ENCODE measurements around the gene ZNRD2. TPM values are rescaled to one million over a fixed set of nuclear protein-coding genes. Genes with fewer than 3 reads are reported as not detected.

Gene ZNRD2
- total and polyA plus RNA-seq, 8 donors = 21.7 to 55.7 (median 50.0) TPM

- Histone ChIP-seq H3K9me3 (no peaks in the 10 kb centered on the region), H3K36me3 (peaks cover 0 to 90% of the 10 kb centered on the region in 2 donors), H3K27me3 (no peaks in the 10 kb centered on the region), H3K27ac (no peak overlapping the region), H3K4me3 (no peak overlapping the region), H3K4me1 (peaks cover 11 to 50% of the 10 kb centered on the region in 2 donors)
- ATAC-seq (no peak), DNase-seq (no peak)
- TF ChIP-seq, protein P1, sequence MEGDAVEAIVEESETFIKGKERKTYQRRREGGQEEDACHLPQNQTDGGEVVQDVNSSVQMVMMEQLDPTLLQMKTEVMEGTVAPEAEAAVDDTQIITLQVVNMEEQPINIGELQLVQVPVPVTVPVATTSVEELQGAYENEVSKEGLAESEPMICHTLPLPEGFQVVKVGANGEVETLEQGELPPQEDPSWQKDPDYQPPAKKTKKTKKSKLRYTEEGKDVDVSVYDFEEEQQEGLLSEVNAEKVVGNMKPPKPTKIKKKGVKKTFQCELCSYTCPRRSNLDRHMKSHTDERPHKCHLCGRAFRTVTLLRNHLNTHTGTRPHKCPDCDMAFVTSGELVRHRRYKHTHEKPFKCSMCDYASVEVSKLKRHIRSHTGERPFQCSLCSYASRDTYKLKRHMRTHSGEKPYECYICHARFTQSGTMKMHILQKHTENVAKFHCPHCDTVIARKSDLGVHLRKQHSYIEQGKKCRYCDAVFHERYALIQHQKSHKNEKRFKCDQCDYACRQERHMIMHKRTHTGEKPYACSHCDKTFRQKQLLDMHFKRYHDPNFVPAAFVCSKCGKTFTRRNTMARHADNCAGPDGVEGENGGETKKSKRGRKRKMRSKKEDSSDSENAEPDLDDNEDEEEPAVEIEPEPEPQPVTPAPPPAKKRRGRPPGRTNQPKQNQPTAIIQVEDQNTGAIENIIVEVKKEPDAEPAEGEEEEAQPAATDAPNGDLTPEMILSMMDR (IDR thresholded peaks at IDR 0.05) = no peak
- intact Hi-C loops (cut with DNase I) = no loop called here
These were observed 11.7 kb downstream of the ZNRD2 start for GRCh38 chr11:65581928-65582327.

DNA sequence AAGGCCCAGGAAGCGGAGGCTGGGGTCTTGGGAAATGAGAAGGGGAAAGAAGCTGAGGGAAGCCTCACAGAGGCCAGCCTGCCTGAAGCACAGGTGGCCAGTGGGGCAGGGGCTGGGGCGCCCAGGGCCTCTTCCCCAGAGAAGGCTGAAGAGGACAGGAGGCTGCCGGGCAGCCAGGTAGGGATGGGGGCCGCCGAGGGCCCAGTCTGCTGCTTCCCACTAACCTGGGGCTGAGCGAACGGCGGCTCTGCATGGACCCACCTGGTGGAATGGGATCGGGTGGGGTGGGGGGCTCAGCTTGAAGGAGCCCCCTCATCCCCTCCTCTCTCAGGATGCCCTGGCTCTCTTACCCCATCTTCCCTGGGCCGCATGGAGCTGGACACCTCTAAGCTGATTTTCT, 13.3 kb downstream of the ZNRD2 start:
- TF ChIP-seq, protein P1 (IDR thresholded peaks at IDR 0.05) = no peak
- H3K36me3 ChIP-seq = peaks cover 0 to 87% of the 10 kb centered on the region in 2 donors
- DNase-seq (no peak), ATAC-seq (no peak)
- H3K4me1 ChIP-seq = peaks cover 6 to 50% of the 10 kb centered on the region in 2 donors
- H3K27me3 ChIP-seq = no peaks in the 10 kb centered on the region
- intact Hi-C loops (cut with DNase I) = no loop called here
- no peaks in the 10 kb centered on the region for H3K9me3 ChIP-seq
- peak overlapping the region in 1 of 2 donors; percentile 13 for H3K27ac ChIP-seq
- H3K4me3 ChIP-seq = no peak overlapping the region

GRCh38 chr11:65584106-65584505, 13.8 kb downstream of the ZNRD2 start:
- intact Hi-C loops (cut with DNase I) = no loop called here
- Histone ChIP-seq H3K4me1 (peaks cover 8 to 50% of the 10 kb centered on the region in 2 donors), H3K4me3 (no peak overlapping the region), H3K27ac (peak overlapping the region in 1 of 2 donors; percentile 13), H3K9me3 (no peaks in the 10 kb centered on the region), H3K27me3 (no peaks in the 10 kb centered on the region), H3K36me3 (peaks cover 0 to 86% of the 10 kb centered on the region in 2 donors)
- TF ChIP-seq, protein P1 (IDR thresholded peaks at IDR 0.05) = no peak
- ATAC-seq = no peak
- DNase-seq = no peak

DNA sequence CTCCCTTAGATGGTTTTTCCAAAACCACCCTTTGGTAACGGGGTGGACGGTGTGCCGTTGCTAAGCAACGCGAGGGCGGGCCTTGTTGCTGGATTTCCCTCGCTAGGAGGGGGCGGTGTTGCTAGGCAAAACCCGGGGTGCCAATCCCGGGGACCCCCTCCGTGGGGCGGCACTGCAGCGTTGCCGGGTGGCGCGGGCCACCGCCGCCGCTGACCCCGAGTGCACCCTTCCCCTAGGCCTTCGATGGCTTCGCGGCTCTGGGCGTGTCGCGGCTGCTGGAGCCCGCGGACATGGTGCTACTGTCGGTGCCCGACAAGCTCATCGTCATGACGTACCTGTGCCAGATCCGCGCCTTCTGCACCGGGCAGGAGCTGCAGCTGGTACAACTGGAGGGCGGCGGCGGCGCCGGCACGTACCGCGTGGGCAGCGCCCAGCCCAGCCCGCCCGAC, 14.5 kb downstream of the ZNRD2 start:
- Histone ChIP-seq H3K27me3 (no peaks in the 10 kb centered on the region), H3K4me1 (peaks cover 8 to 49% of the 10 kb centered on the region in 2 donors), H3K9me3 (no peaks in the 10 kb centered on the region), H3K36me3 (peaks cover 0 to 86% of the 10 kb centered on the region in 2 donors), H3K27ac (no peak overlapping the region), H3K4me3 (no peak overlapping the region)
- TF ChIP-seq, protein P1 (IDR thresholded peaks at IDR 0.05) = no peak
- no peak for ATAC-seq
- intact Hi-C loops (cut with DNase I) = no loop called here
- no peak for DNase-seq

- H3K4me1 ChIP-seq = peaks cover 8 to 50% of the 10 kb centered on the region in 2 donors
- peak overlapping the region in 1 of 2 donors; percentile 84 for H3K27ac ChIP-seq
- ATAC-seq (no peak), DNase-seq (no peak)
- H3K4me3 ChIP-seq = no peak overlapping the region
- no peaks in the 10 kb centered on the region for H3K27me3 ChIP-seq
- H3K36me3 ChIP-seq = peaks cover 0 to 86% of the 10 kb centered on the region in 2 donors
- intact Hi-C loops (cut with DNase I) = no loop called here
- no peaks in the 10 kb centered on the region for H3K9me3 ChIP-seq
- TF ChIP-seq, protein P1 (IDR thresholded peaks at IDR 0.05) = no peak
These were observed 15.3 kb downstream of the ZNRD2 start for GRCh38 chr11:65585396-65586246.
